ENCODE data around the gene ZNF574.

GRCh38 chr19:42130254-42130573 is 54.2 kb downstream of the ZNF574 start:
- TF ChIP-seq EP300 (IDR thresholded peaks at IDR 0.05), result no peak
- no peak for TF ChIP-seq CTCF (IDR thresholded peaks at IDR 0.05)
- TF ChIP-seq POLR2A (IDR thresholded peaks at IDR 0.05), result no peak
- TF ChIP-seq POLR2AphosphoS5 (IDR thresholded peaks at IDR 0.05), result no peak
